Heart right ventricle (tissue), 16 donors: ENCODE data around the gene TRAPPC5. TPM values are rescaled to one million over a fixed set of nuclear protein-coding genes. Genes with fewer than 3 reads are reported as not detected.
A peak's percentile ranks its signal among the peaks of the same experiment; 100 is the strongest.

Experiments used
- ATAC-seq, 8 donors: fragments of 200-7000 bp; cut with Tn5 transposase; one replicate each; pipeline ENCODE4 v1.9.1; 2020; ENCODE audit warnings: mild to moderate bottlenecking in 8 of 8, moderate library complexity in 8 of 8, moderate number of reproducible peaks in 1 of 8
- DNase-seq, 2 donors: peaks; one replicate each; pipeline ENCODE4 v3.0.0-alpha.2; 2020
- H3K27ac ChIP-seq, 10 donors: fragments of 200-600 bp; sonication (generic) in 2 of 10; one replicate each; pipeline versions ENCODE4 v1.5.0 to v1.8.0; 2020 to 2022; ENCODE audit warnings: mild to moderate bottlenecking in 3 of 10
- H3K27me3 ChIP-seq, 7 donors: fragments of 200-600 bp; one replicate each; pipeline ENCODE4 v1.8.0; 2021 to 2022; ENCODE audit warnings: mild to moderate bottlenecking in 2 of 7
- H3K36me3 ChIP-seq, 9 donors: fragments of 200-600 bp; sonication (generic) in 1 of 9; one replicate each; pipeline versions ENCODE4 v1.5.0 to v1.8.0; 2020 to 2022; ENCODE audit warnings: mild to moderate bottlenecking in 2 of 9
- H3K4me1 ChIP-seq, 9 donors: fragments of 200-600 bp; sonication (generic) in 1 of 9; one replicate each; pipeline versions ENCODE4 v1.5.0 to v1.8.0; 2020 to 2022; ENCODE audit warnings: mild to moderate bottlenecking in 4 of 9
- H3K4me3 ChIP-seq, 10 donors: fragments of 200-600 bp; sonication (generic) in 2 of 10; one replicate each; pipeline versions ENCODE4 v1.5.0 to v1.8.0; 2020 to 2022; ENCODE audit warnings: mild to moderate bottlenecking in 7 of 10, moderate library complexity in 2 of 10
- H3K9me3 ChIP-seq, 11 donors: fragments of 200-600 bp in 10 of 11; sonication (generic) in 2 of 11; one replicate each; pipeline versions ENCODE4 v1.5.0 to v1.8.0; 2013 to 2022; ENCODE audit warnings: mild to moderate bottlenecking in 2 of 11, control low read depth in 1 of 11, moderate library complexity in 1 of 11
- WGBS, 2 donors: extraction: QIAGEN DNeasy Blood & Tissue Kit; methylation state at CpG; one replicate each; pipeline ENCODE4 v1.1.7; 2013; ENCODE audit warnings: inconsistent platforms in 1 of 2; 5-methylcytosine and 5-hydroxymethylcytosine counted together
- intact Hi-C, 10 donors: fragments of 100-400 bp; cut with DNase I; formaldehyde crosslinking; loops; one replicate each; pipeline versions ENCODE4 v1.11.1 to v1.14.2; 2022
- long read RNA-seq, 3 donors: library from polyadenylated mRNA; unstranded; transcript quantifications; one replicate each; pipeline ENCODE4 v2.0.0, GENCODE V29; 2020 to 2021
- polyA plus RNA-seq, 2 donors: library from polyadenylated mRNA; stranded (reverse); fragments of 200-250 nt; gene quantifications; one replicate each; pipeline ENCODE4 v1.2.3, GENCODE V29; 2013
- total RNA-seq, 10 donors: library from RNA; stranded (reverse); fragmentation: NEBNext Ultra II Directional in 3 of 10; extraction: Animal tissue kit (Norgen Biotek cat#: 25700) in 3 of 10; gene quantifications; one replicate each; pipeline versions ENCODE4 v1.2.1 to v1.2.4, GENCODE V29; 2021 to 2023
- TF ChIP-seq, protein P1 (sequence below), 9 donors: fragments of 200-600 bp; sonication (generic) in 2 of 9; IDR thresholded peaks; one replicate each; pipeline versions ENCODE4 v1.5.0 to v1.8.0; 2021 to 2022; ENCODE audit warnings: antibody characterized with exemption in 9 of 9, mild to moderate bottlenecking in 5 of 9, moderate library complexity in 1 of 9
- donor health status: Arrhythmogenic right ventricular cardiomyopathy.
- donor health status: ischemic (EF 13 %, LVEDD 7.1; RV severe dilation, severe dysfunction).
- donor health status: healthy with polysubstance abuse.
- donor health status: DM: no; HTN: yes; CAD: no.
- donor health status: DM: no; HTN: no; CAD: no.
- donor health status: ischemic (EF 25% LVEDD 6.9; RV normal size, moderate dysfunction).
- donor health status: ischemic (EF 25% LVEDD 5.7; RV mildly dilated, moderate dysfunction).
- donor health status: healthy.
- donor health status: DM: yes; HTN: yes; CAD: no.
- donor health status: Ischemic cardiomyopathy.
- donor health status: ischemic (EF 35%, LVEDD 5.7; RV mildly dilated, moderate dysfunction).
- donor health status: nonischemic (EF 11% LVEDD 7.7; RV severe dilation, severe dysfunction).
- donor health status: DM: yes; HTN: yes; CAD: no.
- donor health status: PGD.
- donor health status: ischemic (EF 29% LVEDD 5.4; RV normal size, mild dysfunction).
- donor health status: nonischemic (EF 23%, LVEDD 6.1; RV moderate dilation, normal function).

TRAPPC5 gene
- 100 to 1,000 TPM in 3 of 10 donors, 10 to 100 TPM in 7; 75.3 to 132 (median 86.0) TPM for total RNA-seq
- 100 to 1,000 TPM; 149 to 388 TPM for polyA plus RNA-seq
- long read RNA-seq, donor 1, full-length matches to known transcripts, result 52 of 52 reads
- long read RNA-seq, donor 1, partial matches to known transcripts, result 0 of 52 reads
- long read RNA-seq, donor 1, other reads (novel, unspliced or antisense), result 0 of 52 reads
- long read RNA-seq, donor 2, full-length matches to known transcripts, result 46 of 46 reads
- long read RNA-seq, donor 2, partial matches to known transcripts, result 0 of 46 reads
- long read RNA-seq, donor 2, other reads (novel, unspliced or antisense), result 0 of 46 reads
- long read RNA-seq, donor 3, full-length matches to known transcripts, result 13 of 13 reads
- long read RNA-seq, donor 3, partial matches to known transcripts, result 0 of 13 reads
- long read RNA-seq, donor 3, other reads (novel, unspliced or antisense), result 0 of 13 reads

DNA sequence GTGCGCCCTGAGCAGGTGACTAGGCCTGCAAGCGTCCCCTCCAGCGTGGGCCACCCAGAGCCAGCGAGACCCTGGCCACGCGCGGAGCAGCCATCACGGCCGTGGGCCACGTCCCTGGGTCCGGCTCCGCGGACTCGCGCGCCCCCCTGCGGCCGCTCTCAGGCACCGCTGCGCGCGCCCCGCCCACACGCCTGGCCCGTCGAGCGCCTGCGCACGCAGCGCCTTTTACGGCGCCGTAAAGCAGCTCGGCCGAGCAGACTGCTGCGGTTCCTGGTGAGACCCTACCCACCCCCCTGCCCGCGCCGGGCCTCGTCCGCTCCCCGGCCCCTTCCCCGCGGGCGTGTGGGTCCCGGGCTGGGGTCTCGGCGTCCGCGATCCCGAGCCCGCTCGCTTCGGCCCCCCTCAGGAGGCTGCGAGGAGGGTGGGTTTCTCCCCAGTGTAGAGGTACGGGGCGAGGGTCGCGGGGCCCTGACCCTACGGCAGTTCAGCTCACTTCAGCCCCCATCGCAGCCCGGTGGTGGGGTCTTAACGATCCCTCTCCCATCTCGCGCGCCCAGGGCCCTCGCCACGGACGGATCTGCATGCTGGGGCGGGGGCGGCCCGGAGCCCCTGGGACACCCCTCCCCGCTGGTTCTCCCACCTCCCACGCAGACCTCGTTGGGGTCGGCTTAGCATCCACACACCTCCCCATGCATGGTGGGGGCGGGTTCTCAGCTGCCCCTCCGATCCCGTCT lies at the start of gene TRAPPC5:
TSS of gene TRAPPC5 (plus strand) at position 228 of the 734 bp plus-strand sequence. CDS start 1,421 bp downstream, outside the sequence.
- intact Hi-C loops, result loop anchor here in 7 of 10 donors (1.0 to 10.0 kb wide), 12 partner anchors 28 to 328 kb away; no protein-coding TSS in a partner anchor

DNA sequence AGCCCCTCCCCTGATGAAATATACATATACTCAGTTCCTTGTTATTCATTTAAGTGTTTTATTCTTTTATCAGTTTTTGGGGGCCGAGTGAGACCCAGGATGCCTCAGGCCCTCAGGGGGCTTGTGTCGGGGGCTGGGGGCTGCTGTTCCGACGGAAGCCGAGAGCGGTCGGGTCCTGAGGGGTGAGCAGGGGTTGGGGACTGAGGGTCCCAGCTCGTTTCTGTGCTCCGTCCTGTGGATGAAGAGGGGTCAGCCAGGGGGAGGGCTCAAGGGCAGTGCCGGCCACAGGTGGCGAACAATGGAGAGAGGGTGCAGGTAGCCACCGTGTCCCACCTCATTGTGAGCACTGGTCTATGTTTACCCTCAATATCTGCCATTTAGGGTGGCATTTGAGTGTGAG lies 49.1 kb upstream of the TRAPPC5 start:
- DNase-seq (no peak), ATAC-seq (no peak)
- TF ChIP-seq, protein P1, sequence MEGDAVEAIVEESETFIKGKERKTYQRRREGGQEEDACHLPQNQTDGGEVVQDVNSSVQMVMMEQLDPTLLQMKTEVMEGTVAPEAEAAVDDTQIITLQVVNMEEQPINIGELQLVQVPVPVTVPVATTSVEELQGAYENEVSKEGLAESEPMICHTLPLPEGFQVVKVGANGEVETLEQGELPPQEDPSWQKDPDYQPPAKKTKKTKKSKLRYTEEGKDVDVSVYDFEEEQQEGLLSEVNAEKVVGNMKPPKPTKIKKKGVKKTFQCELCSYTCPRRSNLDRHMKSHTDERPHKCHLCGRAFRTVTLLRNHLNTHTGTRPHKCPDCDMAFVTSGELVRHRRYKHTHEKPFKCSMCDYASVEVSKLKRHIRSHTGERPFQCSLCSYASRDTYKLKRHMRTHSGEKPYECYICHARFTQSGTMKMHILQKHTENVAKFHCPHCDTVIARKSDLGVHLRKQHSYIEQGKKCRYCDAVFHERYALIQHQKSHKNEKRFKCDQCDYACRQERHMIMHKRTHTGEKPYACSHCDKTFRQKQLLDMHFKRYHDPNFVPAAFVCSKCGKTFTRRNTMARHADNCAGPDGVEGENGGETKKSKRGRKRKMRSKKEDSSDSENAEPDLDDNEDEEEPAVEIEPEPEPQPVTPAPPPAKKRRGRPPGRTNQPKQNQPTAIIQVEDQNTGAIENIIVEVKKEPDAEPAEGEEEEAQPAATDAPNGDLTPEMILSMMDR (IDR thresholded peaks at IDR 0.05), result no peak
- Histone ChIP-seq H3K36me3 (peaks cover 0 to 21% (median 0%) of the 10 kb centered on the region in 9 donors), H3K9me3 (no peaks in the 10 kb centered on the region), H3K4me3 (no peak overlapping the region), H3K4me1 (peaks cover 11 to 46% (median 34%) of the 10 kb centered on the region in 9 donors), H3K27me3 (peaks cover 0 to 11% (median 6%) of the 10 kb centered on the region in 7 donors), H3K27ac (no peak overlapping the region)
- 90 to 93% methylated on average over 12 of the region's 12 CpGs for whole genome bisulfite sequencing, 2 donors
- intact Hi-C loops, result loop anchor here in 1 of 10 donors (2.0 kb wide), 1 partner anchor 49 kb away; the partner anchor contains the start of gene TRAPPC5

More for the DNA sequence above, at the start of gene TRAPPC5:
- Histone ChIP-seq H3K36me3 (peaks cover 0 to 35% (median 6%) of the 10 kb centered on the region in 9 donors), H3K4me1 (peaks cover 0 to 37% (median 13%) of the 10 kb centered on the region in 9 donors), H3K27ac (peak within 1 kb of the TSS; percentile 33 to 99 (median 90)), H3K4me3 (peak within 1 kb of the TSS; percentile 94 to 100 (median 100)), H3K9me3 (no peaks in the 10 kb centered on the region), H3K27me3 (peaks cover 0 to 27% (median 15%) of the 10 kb centered on the region in 7 donors)
- TF ChIP-seq, protein P1 (IDR thresholded peaks at IDR 0.05), result peak; percentile 86 to 100 (median 98)
- ATAC-seq (peak; percentile 87 to 93 (median 88)), DNase-seq (peak; percentile 84 to 90)
- WGBS, 2 donors, result 0% methylated on average over 74 to 79 of the region's 79 CpGs

DNA sequence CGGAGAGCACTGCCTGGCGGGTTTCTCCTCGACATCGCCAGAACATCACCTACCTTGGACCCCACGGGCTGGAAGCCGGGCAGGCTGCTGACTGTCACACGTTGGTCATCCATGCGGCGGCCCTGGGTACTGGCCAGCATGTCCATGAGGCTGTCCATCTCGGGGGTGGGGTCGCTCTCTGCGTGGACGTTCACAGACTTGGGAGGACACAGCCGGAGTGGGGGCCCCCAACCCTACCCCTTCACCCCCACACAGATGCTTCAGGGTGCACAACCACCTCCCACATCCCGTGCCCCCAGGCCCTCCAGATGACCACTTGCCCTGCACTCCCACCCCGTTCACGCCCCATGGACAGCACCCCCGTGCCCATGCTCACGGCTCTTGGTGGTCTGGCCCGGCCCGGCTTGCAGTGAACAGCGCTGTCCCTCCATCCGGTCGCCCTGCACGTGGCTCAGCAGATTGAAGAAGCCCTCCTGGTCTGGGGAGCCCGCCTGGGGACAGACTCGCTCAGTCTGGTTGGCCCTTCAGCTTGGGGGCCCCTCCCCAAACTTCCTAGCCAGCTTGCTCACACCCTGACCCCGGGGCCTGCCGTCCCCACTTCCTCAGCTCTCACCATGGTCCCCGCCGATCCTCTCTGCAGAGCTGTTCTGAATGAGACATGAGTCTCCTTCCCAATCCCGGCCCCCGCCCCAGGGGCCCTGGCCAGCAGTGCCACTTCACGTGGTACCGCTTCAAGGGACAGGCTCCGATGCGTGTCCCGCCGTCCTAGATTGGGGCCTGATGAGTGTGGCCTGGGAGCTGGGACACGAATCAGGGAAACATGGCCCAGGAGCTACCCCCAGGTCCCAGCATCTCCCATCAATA lies 48.1 kb upstream of the TRAPPC5 start:
- H3K9me3 ChIP-seq, result no peaks in the 10 kb centered on the region
- H3K4me1 ChIP-seq, result peaks cover 11 to 39% (median 32%) of the 10 kb centered on the region in 9 donors
- ATAC-seq (no peak), DNase-seq (no peak)
- TF ChIP-seq, protein P1 (IDR thresholded peaks at IDR 0.05), result no peak
- intact Hi-C loops, result no loop called here
- peaks cover 0 to 20% (median 16%) of the 10 kb centered on the region in 7 donors for H3K27me3 ChIP-seq
- peaks cover 0 to 14% (median 0%) of the 10 kb centered on the region in 9 donors for H3K36me3 ChIP-seq
- H3K27ac ChIP-seq, result no peak overlapping the region
- 88 to 93% methylated on average over 40 of the region's 40 CpGs for WGBS, 2 donors
- no peak overlapping the region for H3K4me3 ChIP-seq
